GM21423 (cell line): ENCODE results near the gene RGS6.

Experiments
- ATAC-seq: cut with Tn5 transposase; IDR thresholded peaks from one replicate; pipeline ENCODE4 v1.9.1; 2021; ENCODE audit warnings: mild to moderate bottlenecking, moderate library complexity; ENCODE audit not compliant: unreplicated experiment

RGS6 gene

DNA sequence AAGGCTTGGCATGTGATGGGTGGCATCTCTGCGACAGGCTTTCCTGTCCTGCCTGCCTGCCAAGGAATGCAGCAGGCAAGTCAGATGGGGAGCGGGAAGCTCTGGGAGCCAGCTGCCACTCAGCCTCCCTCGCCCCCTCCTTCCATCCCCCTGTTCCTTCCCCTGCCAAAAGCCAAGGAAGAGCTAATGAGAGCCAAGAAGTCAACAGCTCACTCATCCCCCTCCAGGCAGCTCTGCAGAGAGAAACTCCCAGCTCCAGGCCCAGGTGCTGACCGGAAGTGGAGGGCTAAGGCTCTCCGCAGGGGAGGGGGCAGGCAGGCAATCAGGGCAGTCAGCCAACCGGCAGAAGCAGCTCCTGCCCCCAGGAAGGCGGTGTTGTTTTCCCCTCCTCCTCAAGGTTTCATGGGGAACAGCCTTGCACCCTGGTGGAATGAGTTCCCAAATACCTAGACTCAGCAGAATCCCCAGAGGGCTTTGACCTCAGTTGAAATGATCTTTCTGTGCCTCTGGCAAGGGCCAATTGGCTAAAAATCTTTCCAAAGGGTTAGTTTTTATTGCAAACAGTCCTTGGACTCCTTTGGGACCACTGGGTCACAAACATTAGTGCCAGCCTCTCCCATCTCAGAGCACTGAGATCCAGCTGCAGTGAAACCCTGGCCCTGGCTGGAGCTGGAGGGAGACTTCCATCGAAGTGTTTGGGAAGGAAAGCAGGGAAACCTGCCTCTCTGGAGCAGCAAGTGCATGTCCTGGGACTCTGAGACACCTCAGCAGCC, 612.6 kb downstream of the RGS6 start:
- ATAC-seq = no peak

DNA sequence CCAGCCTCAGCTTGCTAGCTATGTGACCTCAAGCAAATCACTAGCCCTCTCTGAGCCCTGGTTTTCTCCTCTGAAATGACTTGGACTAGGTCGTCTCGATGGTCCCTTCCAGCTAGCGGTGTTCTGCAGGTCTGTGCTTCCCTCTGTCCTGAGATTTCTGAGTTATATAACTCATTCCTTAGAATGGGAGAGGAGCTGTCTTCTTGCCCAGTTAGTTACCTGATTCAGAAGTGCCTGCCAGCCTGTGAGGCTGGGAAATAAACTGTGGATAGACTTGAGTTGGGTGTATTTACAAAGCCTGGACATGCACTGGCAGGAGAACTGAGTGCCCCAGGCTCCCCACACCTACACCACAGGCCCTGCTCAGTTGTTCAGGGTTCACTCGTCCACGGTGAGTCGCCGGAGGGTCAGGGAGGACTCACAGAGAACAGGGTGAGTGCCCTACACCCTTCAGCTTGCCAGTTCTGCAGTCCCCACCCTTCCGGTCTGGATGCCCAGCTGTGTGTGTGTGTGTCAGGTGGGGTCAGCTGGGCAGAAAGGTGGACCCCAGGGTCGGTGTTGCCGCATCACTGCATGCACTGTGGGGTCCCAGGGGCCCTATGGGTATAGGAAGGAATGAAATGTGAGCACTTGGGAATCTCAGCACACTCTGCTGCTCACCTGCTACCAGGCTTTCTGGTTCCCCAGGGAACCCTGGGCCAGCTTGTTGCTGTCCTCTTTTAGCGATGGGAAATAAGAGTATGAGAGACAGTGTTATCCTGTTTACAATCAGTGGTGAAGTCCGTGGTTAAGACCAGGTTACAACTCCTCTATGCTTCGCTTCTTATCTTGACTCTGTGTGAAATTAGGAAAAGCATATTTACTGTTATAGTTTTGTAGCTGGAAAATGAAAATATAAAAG, 613.4 kb downstream of the RGS6 start:
- ATAC-seq = no peak

DNA sequence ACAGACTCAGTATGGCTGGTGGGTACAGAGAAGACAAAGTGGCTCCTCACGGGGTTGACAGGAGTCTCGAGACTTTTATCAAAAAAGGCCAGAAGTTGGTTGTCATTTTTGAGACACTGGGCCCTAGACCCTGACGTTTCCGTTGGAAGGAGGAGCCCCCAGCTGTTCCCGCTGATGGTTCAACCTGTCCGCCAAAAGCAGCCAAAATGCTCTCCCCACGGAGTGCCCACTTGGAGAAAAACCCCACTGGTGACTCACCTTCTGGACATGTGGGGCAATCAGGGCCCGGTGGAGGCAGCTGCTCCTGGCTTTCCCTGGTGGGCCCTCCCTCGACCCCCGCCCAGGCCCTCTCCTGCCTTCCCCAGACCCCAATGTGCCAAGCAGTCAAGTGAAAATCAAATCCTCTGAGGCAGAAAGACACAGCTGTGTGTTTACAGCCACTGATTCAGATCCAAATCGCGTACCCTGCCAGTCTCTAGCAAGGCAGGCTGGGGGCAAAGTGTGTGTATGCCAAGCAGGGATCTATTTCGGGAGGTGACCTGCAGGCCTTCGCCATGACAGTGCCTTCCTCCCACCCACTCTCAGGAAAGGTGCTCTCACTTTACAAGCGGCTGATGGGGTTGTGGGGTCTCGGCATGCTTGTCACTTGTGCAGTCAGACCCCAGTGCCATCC, 614.3 kb downstream of the RGS6 start:
- ATAC-seq = no peak

DNA sequence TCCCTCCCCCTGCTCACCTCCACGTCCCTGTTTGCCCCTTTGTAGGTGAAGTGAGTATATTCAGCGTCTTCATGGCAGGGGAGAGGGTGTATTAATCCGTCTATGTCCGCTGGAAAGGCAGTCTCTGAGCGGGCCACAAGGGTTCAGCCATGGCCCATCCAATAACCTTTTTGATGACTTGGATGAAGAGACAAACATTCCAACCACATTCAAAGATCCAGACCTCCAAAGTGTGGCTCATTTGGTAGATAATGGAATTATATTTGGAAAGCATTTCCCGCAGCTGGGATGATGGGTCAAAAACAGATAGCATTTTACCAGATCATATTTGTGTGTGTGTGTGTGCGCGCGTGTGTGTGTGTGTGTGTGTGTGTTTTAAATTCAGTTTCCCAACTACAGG, 615.8 kb downstream of the RGS6 start:
- ATAC-seq = no peak

DNA sequence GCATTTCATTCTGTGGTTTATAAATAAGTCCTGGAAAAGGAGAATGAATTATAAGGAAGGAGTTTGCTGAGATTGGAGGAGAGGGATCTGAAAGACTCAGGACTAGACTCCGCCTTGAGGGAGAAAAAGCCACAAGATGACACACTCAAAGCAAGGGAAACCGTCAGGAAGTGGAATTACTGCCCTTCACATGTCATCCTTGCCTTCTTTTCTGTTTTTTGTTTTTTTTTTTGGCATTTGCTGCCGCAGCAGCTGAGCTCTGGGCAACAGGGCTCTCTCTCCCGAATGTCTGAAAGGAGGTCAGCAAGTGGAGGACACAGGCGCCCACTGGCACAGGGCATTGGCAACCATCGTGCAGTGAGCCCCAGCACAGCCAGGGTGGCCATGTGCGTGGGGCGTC, 616.8 kb downstream of the RGS6 start:
- no peak for ATAC-seq

DNA sequence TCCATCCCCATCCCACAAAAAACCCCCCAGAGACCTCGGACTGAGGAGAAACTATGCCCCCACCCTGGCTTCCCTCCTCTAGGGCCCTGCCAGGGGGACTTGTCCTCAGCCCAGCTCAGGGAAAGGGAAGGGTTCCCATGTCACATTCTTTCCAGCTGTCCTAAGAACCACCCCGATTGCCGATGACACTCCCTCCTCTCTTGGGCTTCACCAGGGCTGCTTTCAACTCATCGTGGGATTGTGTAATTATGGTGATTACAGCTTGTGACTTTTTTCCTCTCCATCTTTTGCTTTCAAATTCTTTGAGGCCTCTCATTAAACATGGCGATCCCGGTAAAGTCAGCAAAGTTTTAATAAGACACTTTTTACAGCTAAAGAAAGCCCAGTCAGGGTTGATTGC, 617.6 kb downstream of the RGS6 start:
- ATAC-seq = no peak

DNA sequence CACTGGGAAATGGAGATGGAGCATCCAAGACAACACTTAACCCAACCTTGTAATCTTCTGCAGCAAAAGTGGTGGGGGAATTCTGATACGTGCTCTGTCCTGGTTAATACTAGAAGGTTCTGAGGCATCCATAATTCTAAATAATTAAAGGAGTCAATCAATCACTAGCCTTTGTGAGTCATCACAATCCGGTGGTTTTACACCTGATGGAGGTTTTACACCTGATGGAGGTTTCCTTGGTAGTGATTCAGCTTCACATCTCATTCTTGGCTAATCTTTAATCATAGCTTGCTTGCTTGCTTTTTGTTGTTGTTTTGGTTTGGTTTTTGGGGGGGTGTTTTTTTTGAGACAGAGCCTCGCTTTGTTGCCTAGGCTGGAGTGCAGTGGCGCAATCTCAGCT, 618.3 kb downstream of the RGS6 start:
- ATAC-seq = no peak

DNA sequence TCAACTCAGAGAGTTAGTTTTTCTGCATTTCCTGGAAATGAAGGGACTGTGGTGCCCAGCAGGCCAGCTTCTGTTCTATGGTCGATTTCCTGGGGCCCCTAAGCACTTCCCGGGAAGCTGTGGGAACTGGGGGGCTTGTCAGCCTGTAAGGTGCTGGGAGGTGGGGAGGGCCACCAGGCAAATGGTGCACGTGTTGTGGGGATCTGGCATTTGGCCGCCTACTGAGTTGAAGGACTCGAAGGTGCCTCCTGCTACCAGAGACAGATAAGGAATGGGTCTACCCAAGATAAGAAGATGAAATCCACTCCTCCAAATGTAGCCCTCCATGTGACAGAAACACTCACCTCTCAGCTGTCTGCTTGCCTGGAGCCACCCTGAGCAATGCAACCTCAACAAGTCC, 620.0 kb downstream of the RGS6 start:
- no peak for ATAC-seq

DNA sequence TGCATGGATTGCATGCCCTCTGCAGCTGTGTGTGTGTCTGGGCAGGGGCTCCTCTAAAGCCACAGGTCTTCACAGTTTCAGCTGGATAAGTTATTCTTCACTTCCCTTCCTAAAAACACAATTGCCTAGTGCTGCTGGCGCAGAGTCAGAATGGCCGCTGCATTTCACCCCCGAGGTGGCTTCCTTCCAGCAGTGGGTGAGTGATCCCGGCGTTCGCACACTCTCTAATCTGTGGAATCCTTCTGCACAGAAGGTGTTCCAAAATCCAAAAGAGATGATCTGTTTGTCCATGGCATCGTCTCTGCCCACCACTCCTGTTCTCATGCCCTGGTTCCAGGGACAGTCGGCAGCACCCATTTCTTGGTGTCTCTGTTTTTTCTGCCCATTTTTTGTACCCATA, 620.9 kb downstream of the RGS6 start:
- no peak for ATAC-seq

DNA sequence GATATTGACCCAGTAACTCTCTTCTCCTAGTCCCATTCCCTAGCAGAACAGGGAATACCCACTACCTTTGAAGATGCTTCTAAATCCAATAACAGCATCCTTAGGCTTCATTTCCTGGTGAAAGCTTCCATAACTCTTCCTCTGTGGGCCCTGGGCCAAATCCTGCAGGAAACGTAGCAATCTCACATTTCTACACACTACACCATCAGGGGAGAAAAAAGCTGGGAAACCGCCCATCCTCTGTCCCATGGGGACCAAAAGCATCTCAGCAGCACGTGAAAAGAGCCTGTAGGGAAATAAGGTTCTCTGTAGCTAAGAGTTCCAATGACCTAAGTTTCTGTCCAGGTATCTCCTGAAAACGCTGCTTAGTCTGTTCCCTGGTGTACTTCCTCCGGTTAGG, 621.4 kb downstream of the RGS6 start:
- no peak for ATAC-seq

DNA sequence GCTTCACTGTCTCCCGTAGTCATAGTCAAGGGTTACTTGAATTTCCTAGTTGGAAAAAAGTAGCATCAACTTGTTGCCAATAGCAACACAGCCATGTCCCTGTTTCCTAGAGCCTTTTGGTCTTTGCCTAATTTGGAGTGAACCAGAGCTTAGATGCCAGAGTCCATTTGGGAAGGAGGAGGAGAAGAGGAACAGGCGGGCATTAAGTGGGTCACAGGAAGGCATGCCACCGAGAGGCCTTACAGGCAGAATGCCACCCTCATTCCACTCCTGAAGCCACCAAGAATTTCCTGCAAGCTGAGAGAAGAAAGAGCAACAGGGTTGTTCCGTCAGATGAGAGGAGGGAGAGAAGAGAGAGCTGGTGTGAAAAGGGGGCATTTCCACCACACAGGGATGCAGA, 622.2 kb downstream of the RGS6 start:
- no peak for ATAC-seq

DNA sequence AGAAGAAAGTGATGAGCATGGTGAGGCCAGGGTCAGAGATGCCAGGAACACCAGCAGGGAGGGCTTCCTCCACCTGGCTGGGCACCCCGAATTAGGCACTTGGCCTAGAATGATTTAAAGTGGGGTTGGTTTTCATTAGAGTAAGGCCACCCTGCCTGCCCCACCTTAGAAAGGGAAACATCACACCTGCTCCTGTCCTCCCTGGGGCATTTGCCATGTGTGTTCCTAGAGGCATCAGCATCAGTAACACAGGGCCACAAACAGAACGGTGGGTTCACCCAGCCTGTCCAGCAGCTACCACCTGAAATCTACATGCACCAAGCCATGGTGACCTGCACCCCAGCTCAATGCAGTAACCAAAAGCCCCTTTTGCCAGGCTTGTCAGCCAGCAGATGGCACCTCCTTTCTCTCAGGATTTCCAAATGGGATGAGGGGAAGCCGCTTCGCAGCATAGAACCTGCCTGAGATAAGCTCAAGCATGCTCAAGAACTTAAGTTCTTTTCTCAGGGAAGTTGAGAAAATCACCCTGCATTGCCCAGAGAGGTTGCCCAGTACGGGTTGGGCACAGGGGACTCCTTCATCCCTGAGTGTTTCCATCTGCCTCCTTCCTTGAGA, 622.9 kb downstream of the RGS6 start:
- no peak for ATAC-seq

DNA sequence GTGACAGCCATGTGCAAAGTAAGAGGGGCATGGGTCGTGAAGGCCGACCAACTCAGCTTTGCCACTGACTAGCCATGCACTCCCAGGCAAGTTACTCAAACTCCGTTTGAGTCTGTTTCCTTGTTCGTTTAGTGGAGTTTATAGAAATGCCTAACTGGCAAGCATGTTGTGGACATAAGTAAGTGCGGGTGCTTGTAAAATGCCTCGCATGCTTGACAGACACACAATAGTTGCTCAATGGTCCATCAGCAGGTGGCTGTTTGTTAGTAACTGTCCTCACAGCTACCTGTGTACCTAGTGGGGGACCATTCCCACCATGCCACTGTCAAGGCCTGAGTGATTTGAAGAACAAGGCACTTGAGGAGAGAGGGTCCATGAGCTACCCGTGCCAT, 623.4 kb downstream of the RGS6 start:
- ATAC-seq = no peak

DNA sequence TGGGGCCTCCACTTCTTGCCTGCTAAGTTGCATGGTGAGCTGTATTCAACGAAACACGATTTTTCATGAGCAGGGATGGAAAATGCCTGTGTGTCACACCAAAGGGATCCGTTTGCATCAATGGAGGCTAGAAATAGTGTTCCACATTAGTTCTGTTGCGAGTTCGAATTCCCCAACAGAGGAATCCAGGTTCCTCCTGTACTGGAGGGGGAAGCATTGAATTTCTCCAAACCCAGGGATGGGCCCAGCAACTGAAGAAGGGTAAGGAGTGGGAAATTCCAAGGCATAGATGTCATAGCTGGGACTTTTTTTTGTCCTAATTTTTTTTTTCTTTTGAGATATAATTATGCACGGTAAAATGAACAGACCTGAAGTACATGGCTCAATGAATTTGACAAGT, 625.4 kb downstream of the RGS6 start:
- no peak for ATAC-seq

DNA sequence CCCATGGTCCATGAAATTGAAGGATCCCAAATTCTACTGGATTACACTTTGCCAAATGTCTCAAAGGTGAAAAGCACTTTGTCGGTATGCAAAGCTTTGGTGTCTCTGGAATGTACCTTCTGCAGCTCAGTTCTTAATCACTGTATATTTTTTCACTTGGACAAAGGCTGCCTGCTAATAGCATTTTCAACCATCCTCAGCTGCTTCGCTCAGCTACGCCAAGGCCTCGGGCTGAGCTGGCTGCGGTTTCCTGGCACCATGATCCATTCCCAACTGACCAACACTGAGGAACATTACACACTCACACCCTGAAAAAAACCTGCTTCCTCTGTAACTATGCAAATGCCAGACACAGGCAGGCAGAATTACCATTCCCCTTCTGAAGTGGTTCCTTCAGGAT, 626.5 kb downstream of the RGS6 start:
- ATAC-seq = no peak

DNA sequence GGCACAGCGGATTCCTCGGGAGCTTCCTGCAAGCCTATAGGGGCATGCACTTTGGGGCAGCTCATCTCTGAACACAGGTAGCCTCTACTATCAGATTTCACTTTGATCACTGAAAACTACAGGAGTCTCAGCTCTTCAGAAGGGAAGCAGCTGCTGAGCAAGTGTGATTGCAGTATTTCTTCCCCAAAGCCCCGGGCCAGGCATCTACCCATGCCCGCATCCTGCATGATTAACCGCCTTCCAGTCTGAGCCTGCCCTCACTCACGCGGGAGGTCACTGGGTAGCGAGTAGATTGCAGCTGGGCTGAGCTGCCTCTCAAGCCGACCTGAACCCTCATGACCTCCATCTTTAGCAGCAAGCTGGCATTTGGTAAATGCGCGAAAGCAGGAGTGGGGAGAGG, 627.0 kb downstream of the RGS6 start:
- no peak for ATAC-seq

DNA sequence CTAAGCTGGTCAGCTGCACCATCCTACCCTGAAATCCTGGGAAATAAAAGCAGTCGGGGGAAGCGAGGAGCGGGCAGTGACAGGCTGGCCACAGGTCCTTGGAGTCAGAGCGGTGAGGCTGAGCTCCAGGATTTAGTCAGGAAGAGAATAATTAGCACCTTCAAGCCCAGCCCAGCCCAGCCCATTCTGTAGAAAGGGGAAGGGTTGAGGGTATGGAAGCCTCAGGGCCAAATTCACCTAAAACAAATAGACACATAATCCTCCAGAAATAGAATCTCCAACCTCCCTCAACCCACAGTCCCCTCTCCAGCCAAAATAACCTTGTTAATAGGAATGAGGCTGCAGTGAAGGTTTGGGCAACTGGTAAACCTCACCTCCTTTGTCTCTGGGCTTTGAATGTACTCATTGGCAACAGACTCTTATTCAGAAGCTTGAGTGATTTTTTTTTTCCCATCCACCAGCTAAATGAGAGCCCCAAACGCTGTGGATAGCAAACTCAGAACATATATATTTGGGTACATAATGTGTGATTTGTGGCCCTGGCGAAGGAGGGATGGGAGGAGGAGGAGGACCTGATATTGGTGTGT, 627.5 kb downstream of the RGS6 start:
- no peak for ATAC-seq

DNA sequence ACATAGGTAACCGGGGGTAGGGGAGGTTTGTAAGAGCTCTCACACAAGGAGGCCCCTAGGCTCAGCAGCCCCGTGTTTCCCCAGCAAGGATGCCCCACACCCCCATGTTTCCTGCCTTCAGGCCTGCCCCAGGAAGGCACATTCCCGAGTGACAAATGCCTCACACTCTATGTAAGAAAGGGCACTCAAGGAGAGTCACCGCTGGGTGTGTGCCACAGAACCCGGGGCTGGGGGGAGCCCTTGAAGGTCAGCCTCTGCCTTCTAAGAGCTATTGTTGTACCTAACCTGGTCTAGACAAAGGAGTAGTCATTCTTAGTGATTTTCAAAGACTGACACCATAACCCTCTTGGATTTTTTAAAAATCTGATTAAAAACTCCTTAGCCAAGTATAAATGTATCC, 628.1 kb downstream of the RGS6 start:
- no peak for ATAC-seq

DNA sequence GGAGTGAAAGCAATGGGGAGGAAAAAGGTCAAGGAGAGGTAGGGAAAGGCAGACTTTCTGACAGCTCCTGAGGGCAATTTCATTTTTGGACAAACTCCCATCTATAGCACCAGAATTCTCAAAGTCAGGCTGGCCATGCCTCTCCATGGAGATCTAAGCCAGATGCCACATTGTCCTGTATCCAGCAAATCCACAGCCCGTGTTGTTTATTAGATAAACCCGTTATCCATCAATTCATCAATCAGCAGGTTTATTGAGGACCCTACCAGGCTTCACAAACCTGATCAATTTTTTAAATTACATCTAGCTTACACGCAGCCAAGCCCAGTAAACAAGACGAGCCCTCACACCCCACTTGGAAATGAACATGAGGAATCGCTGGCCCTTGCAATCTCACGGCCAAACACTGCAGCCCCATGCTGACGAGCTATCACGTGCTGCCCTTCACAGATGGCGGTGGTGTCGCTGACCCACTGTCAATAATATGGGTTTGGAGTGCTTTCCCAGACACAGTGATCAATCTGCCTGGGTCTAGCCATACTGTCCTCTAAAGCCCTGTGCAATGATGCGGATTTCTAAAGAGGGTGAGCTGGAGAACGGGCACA, 628.8 kb downstream of the RGS6 start:
- no peak for ATAC-seq

DNA sequence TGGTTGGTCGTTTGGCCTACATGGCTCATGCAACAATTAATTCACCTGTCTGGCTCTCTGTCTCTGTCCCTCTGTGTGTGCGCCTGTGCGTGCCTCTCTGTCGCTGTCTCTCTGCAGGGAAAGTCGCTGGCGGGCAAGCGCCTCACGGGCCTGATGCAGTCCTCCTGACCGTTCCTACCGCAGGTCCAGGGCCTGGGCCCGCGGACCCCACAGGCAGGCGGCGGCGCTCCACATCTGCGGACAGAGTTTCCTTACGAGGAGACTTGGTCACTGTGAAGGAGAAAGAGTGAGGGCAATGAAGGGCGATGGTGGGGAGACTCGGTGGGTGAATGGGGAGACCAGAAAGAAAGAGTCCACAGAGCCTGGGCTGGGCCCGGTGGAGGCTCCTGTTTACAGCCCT, 630.1 kb downstream of the RGS6 start:
- no peak for ATAC-seq

DNA sequence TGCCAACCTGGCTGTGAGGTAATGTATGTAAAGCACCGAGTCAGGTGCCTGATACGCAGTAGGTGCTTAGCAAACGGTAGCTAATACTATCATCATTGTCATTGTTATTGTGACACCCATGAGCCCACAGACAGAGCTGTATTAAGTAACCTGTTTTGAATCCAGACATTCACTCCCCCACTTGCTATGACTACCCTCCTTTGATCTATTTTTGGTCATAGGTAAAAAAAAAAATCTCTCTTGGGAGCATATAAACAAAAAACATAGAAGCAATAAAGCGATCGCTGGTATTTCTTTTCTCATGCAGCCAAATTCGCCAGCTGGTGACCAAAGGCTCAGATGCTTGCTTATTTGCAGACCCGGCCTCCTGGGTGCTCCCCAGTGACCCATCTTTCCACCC, 631.4 kb downstream of the RGS6 start:
- ATAC-seq = no peak
